ENCODE results near the gene JAM3.

DNA sequence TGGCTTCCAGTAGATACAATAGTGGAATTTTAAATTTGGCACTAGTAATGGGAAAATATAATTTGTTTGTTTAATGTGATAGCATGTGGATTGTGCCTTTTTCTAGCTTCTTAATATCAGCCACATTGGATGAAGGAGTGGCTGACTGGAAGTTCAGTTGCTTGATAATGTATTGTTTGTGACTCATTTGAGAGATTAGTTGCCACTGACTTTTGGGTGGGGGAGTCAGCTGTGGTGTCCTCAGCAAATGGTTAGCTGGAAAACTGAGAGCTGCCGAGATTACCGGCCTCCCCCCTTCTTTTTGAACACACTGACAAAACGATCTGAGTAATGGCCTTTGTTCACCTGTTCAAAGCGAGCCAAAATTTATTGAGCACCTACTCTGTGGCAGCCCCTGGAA is 5.5 kb downstream of the JAM3 start:
- TF ChIP-seq, protein P1, sequence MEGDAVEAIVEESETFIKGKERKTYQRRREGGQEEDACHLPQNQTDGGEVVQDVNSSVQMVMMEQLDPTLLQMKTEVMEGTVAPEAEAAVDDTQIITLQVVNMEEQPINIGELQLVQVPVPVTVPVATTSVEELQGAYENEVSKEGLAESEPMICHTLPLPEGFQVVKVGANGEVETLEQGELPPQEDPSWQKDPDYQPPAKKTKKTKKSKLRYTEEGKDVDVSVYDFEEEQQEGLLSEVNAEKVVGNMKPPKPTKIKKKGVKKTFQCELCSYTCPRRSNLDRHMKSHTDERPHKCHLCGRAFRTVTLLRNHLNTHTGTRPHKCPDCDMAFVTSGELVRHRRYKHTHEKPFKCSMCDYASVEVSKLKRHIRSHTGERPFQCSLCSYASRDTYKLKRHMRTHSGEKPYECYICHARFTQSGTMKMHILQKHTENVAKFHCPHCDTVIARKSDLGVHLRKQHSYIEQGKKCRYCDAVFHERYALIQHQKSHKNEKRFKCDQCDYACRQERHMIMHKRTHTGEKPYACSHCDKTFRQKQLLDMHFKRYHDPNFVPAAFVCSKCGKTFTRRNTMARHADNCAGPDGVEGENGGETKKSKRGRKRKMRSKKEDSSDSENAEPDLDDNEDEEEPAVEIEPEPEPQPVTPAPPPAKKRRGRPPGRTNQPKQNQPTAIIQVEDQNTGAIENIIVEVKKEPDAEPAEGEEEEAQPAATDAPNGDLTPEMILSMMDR (conservative IDR thresholded peaks at IDR 0.05; ENCODE audit: low read depth, low read length) = no peak
- TF ChIP-seq EZH2 (IDR thresholded peaks at IDR 0.05; ENCODE audit: low read length, unreplicated experiment) (no peak), EZH2phosphoT487 (IDR thresholded peaks at IDR 0.05; ENCODE audit: borderline replicate concordance, low read length) (no peak)
